Urinary bladder (tissue), 4 donors: ENCODE measurements around the gene AQP12A. TPM values are rescaled to one million over a fixed set of nuclear protein-coding genes. Genes with fewer than 3 reads are reported as not detected.
"Not testable (repeated sequence)": the region's sequence is repeated elsewhere in the genome, so short reads cannot be mapped to it uniquely, and the experiment has no call there.

ENCODE experiments used
- DNase-seq: peaks from one replicate; pipeline ENCODE4 v3.0.0-alpha.2; 2015; ENCODE audit errors: extremely low spot score
- H3K27ac ChIP-seq: one replicate; pipeline ENCODE4 v1.5.1; 2013; ENCODE audit warnings: low read depth, mild to moderate bottlenecking, moderate library complexity
- H3K36me3 ChIP-seq: one replicate; pipeline ENCODE4 v1.6.1; 2013; ENCODE audit warnings: mild to moderate bottlenecking, moderate library complexity; ENCODE audit not compliant: insufficient read depth
- H3K4me1 ChIP-seq: one replicate; pipeline ENCODE4 v1.6.1; 2013; ENCODE audit warnings: mild to moderate bottlenecking, moderate library complexity; ENCODE audit not compliant: insufficient read depth
- H3K4me3 ChIP-seq: one replicate; pipeline ENCODE4 v1.5.1; 2013; ENCODE audit warnings: low read depth, low read length
- WGBS: extraction: QIAGEN DNeasy Blood & Tissue Kit; methylation state at CpG from one replicate; pipeline ENCODE4 v1.1.7; 2013; 5-methylcytosine and 5-hydroxymethylcytosine counted together
- polyA plus RNA-seq: library from polyadenylated mRNA; stranded (reverse); fragments of 200-250 nt; gene quantifications from one replicate; pipeline ENCODE4 v1.2.3, GENCODE V29; 2013
- total RNA-seq: library from RNA; depleted of rRNA; stranded (reverse); fragments of >200 nt; gene quantifications from one replicate; pipeline ENCODE4 v1.2.3, GENCODE V29; 2014
- donor health status: healthy with polysubstance abuse.
- donor health status: healthy.

Gene AQP12A
- total and polyA plus RNA-seq, 2 donors, result not detected

DNA sequence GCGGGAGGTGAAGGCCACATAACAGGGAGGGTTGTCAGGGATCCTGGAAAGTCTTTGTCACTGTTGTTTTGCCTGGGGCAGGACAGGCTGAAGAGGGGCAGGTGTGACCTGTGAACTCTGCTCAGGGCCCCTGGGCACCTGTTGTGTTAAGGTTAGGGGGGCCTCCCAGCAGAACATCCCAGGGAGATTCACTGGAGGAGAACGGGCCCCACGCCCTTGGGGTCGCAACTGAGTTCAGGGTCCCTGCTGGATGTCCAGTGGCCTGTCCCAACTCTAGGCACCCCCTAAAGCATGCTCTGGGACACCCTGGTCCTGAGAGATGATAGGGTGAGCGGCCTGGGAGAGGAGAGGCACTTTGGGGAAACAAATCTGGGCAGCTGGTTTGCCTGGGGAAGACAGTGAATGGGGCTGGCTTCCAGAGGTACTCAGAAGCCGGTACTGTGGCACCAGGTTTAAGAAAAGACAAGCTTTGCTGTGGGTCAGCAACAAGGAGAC is 43.5 kb upstream of the AQP12A start:
- DNase-seq, result no peak

DNA sequence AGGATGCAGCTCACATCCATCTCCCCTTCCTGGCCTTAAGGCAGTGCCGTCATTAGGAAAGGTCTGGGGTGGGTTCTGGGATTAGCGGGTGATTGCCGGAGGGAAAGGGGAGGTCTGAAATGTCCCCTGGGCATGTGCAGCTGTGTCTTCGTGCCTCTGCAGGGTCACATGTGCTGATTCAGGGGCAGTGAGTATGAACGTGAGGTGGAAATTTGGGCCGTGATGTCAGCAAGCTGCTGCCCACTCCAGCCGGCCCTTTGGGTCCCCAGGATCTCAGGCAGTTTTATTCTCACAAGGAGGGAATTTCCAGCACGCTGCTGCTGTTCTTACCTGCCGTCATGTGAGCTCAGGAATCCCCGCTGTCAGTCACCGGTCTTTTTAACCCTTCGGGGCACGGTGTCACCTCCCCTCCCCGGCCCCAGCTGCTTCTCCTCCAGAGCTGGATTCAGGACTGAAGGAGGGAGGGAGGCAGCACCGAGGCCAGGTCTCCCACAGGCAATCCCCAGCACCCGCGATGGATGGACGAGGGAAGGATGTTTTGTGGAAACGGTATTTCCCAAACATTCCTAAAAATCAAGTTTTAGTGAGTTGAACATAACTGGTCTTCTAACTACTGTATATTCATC is 42.9 kb upstream of the AQP12A start:
- 27% methylated on average over 19 of the region's 19 CpGs for WGBS
- DNase-seq, result no peak

More for the DNA sequence above, 43.5 kb upstream of the AQP12A start:
- no peaks in the 10 kb centered on the region for H3K4me1 ChIP-seq
- 82% methylated on average over 6 of the region's 6 CpGs for WGBS
- H3K36me3 ChIP-seq, result no peaks in the 10 kb centered on the region
- no peak overlapping the region for H3K4me3 ChIP-seq
- H3K27ac ChIP-seq, result no peak overlapping the region

DNA sequence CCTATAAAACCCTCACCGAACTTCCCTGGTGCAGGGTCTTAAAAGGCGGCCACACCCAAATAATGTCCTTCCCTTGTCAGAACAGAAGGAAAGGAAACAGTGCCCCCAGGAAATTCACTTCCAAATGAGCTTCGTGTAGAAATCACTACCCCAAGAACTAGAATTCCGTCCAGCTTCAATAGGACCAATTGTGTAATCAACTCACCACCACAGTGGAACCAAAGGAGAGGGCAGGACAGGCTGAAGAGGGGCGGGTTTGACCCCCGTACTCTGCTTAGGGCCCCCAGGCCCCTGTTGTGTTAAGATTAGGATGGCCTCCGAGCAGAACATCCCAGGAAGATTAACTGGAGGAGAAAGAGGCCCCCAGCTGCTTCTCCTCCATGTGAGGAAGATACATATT is 42.3 kb upstream of the AQP12A start:
- WGBS, result 51% methylated on average over 7 of the region's 7 CpGs
- H3K36me3 ChIP-seq, result no peaks in the 10 kb centered on the region
- no peaks in the 10 kb centered on the region for H3K4me1 ChIP-seq
- no peak for DNase-seq
- no peak overlapping the region for H3K27ac ChIP-seq
- no peak overlapping the region for H3K4me3 ChIP-seq

More for the DNA sequence above, 42.9 kb upstream of the AQP12A start:
- Histone ChIP-seq H3K4me3 (no peak overlapping the region), H3K36me3 (no peaks in the 10 kb centered on the region), H3K27ac (no peak overlapping the region), H3K4me1 (no peaks in the 10 kb centered on the region)

DNA sequence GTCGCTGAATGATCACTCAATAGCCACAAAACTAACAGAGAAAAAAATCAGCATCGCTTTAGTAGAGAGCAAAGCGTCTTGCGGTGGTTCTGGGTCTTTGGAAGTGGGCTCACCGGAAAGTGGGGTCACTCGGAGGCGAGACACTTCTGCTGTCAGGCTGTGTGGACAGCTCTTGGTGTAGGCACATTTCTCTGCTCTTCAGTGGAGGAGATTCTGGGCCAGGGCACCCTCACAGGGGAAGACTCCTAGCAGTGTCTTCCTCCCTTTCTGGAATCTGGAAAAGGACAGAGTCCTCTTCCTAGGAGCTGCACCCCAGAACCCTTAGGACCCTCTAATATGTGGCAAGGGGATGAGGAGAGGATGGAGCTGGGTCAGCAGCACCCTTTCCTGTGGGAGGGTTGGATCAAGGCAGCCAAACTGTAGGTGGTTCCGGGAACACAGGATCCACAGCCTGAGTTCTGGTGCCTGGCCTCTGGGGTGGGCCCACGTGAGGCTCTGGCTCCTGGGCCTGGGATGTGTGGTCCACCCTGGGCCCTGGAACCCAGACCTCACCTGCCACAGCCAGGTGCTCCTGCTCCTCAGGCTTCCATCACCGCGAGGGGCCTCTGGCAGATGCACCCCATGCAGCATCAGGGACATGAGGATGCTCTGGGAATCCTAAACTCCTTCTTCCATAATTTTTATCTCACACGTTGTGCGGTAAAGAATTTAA is 41.3 kb upstream of the AQP12A start:
- Histone ChIP-seq H3K4me3 (no peak overlapping the region), H3K36me3 (no peaks in the 10 kb centered on the region), H3K27ac (no peak overlapping the region), H3K4me1 (no peaks in the 10 kb centered on the region)
- no peak for DNase-seq
- 91% methylated on average over 13 of the region's 13 CpGs for WGBS

DNA sequence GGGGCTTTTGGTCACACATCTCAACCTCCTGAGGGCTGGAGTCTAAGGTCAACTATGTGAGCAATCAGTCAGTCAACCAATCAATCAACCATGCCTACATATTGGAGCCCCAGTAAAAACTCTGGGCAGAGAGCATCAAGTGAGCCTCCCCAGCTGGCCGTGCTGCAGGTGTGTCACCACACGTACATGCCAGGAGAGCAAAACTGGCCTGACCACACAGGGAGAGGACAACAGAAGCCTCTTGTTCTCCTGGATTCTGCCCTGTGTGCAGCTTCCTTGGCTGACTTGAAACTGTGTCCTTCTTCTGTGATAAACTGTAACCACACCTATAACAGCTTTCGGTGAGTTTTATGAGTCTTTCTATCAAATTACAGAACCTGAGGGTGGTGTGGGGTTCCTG is 40.5 kb upstream of the AQP12A start:
- no peaks in the 10 kb centered on the region for H3K4me1 ChIP-seq
- H3K4me3 ChIP-seq, result no peak overlapping the region
- H3K27ac ChIP-seq, result no peak overlapping the region
- H3K36me3 ChIP-seq, result no peaks in the 10 kb centered on the region
- DNase-seq, result no peak
- 83% methylated on average over 3 of the region's 3 CpGs for WGBS

DNA sequence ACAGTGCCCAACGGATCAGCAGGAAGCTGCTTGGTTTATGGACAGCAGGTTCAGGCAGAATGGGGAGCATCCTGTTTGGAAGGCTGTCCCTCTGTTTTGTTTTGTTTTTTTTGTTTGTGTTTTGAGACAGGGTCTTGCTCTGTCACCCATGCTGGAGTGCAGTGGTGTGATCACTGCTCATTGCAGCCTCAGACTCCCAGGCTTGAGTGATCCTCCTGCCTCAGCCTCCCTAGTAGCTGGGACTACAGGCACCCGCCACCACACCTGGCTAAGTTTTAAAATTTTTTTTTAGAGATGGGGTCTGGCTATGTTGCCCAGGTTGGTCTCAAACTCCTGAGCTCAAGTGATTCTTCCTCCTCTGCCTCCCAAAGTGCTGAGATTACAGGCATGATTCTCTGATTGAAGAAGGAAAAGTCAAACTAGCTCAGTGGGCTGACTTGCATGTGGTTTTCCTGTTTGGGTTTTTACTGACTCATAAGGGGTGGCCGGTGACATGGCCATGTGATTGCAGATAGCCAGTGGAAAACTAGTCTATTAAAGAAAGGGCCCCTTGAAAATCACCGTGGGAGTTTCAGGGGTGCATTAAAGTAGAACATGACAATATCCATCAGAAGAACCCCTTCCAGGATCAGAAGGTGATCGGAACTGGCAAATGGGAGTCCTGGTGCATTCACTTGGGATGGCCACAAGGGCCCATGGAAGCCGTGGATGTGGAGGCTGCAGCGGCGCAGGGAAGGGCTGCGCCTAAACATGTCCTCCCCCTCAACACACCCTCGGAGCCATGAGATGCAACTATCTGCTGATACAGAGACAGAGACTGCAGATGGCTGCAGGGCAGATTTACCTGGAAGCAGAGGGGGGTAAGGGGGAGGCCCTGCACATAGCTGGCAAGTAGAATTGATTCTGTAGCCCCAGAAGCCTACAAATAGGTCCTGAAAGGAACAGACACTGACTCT is 35.5 kb upstream of the AQP12A start:
- Histone ChIP-seq H3K27ac (no peak overlapping the region), H3K4me3 (no peak overlapping the region), H3K36me3 (no peaks in the 10 kb centered on the region), H3K4me1 (no peaks in the 10 kb centered on the region)
- no peak for DNase-seq
- whole genome bisulfite sequencing, result 68% methylated on average over 10 of the region's 10 CpGs

DNA sequence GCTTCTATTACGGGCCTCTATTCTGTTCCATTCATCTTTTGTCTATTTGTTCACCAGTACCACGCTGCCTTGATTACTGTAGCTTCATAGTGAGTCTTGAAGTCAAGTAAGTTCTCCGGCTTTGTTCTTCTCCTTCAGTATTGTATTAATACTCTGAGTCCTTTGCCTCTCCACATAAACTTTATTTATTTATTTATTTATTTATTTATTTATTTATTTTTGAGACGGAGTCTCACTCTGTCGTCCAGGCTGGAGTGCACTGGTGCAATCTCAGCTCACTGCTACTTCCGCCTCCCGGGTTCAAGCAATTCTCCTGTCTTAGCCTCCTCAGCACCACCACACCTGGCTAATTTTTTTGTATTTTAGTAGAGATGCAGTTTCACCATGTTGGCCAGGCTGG is 31.8 kb upstream of the AQP12A start:
- not testable (repeated sequence) for H3K4me1 ChIP-seq, DNase-seq, H3K36me3 ChIP-seq, H3K4me3 ChIP-seq, H3K27ac ChIP-seq
- whole genome bisulfite sequencing, result 95% methylated on average over 7 of the region's 7 CpGs

DNA sequence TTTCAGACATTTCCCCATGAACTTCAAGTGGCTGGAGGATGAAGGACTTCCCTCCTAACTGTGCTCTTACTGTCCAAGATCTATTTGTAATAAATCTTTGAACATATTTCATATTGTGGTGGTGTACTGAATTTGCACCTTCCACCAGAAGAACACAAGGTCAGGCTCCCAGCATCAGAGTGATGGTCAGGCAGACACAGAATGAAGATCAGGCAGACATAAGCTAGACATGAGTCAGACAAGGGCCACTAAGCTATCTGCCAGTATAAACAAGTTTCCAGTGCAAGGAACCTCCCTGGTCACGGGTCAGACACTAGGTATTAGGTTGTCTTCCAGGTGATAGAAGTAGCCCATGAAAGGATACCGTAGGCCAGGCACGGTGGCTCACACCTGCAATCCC is 29.0 kb upstream of the AQP12A start:
- Histone ChIP-seq H3K27ac (no peak overlapping the region), H3K36me3 (no peaks in the 10 kb centered on the region), H3K4me1 (no peaks in the 10 kb centered on the region), H3K4me3 (no peak overlapping the region)
- 78% methylated on average over 3 of the region's 3 CpGs for WGBS
- DNase-seq, result no peak

DNA sequence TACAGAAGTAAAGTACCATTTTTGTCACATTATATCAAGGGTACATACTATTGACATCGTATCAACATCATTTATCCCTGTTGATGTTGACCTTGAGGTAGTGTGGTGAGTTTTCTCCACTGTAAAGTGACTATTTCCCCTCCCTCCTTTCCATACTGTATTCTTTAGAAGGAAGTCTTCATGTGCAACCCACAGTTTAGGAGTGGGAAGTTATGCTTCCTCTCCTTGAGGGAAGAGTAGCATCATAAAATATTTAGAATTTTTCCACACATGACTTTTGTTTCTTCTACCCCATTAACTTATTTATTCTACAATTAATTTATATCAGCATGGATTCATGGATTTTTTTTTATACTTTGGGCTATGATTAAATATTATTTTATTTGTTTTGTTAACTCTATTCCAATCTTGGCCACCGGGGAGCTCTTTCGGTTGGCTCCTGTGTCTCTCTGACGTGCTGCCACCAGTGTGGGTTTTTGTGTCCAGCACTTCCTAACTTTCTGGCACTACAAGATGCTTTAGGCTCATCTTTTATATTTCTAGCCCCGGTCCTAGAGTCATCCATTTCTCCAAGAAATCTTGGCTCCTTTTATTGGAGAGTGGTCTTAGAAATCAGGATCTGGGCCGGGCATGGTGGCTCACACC is 28.0 kb upstream of the AQP12A start:
- WGBS, result 77% methylated on average over 6 of the region's 6 CpGs
- no peak for DNase-seq

DNA sequence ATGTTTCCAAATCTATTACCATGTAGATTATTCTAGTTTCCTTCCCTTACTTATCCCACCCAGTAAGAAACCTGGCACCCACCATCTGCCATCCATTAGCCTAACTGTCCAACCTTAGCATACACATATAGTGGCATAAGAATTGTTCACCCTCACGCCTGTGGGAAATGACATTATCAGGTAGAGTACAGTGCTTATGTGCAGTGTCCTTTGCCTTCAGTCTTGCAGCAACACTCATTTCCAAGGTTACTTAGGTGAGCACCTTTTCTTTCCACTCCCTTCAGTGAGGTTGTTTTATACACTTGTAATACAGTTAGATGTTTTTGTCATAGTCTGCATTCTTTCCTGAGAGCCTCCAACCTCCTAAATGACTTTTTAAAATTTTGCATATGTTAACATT is 27.0 kb upstream of the AQP12A start:
- 85% methylated on average over 1 of the region's 1 CpG for WGBS
- DNase-seq, result no peak
- no peak overlapping the region for H3K27ac ChIP-seq

More for the DNA sequence above, 28.0 kb upstream of the AQP12A start:
- Histone ChIP-seq H3K36me3 (no peaks in the 10 kb centered on the region), H3K4me1 (no peaks in the 10 kb centered on the region), H3K4me3 (no peak overlapping the region), H3K27ac (no peak overlapping the region)

DNA sequence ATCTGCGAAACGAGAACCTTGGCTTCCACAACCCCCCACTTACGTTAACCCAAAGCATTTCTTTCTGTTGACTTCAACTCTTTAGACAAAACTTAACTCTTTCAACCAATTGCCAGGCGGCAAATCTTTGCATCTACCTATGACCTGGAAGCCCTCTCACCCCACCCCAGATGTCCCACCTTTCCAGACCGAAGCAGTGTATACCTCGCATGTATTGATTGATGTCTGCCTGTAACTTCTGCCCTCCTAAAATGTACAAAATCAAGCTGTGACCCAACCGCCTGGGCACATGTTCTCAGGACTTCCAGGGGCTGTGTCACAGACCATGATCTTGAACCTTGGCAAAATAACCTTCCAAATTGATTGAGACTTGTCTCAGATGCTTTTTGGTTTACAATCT is 21.3 kb upstream of the AQP12A start:
- no peaks in the 10 kb centered on the region for H3K4me1 ChIP-seq
- DNase-seq, result no peak
- no peaks in the 10 kb centered on the region for H3K36me3 ChIP-seq
- no peak overlapping the region for H3K27ac ChIP-seq
- H3K4me3 ChIP-seq, result no peak overlapping the region
- 71% methylated on average over 7 of the region's 7 CpGs for WGBS

More for the DNA sequence above, 27.0 kb upstream of the AQP12A start:
- Histone ChIP-seq H3K36me3 (no peaks in the 10 kb centered on the region), H3K4me1 (no peaks in the 10 kb centered on the region), H3K4me3 (no peak overlapping the region)

DNA sequence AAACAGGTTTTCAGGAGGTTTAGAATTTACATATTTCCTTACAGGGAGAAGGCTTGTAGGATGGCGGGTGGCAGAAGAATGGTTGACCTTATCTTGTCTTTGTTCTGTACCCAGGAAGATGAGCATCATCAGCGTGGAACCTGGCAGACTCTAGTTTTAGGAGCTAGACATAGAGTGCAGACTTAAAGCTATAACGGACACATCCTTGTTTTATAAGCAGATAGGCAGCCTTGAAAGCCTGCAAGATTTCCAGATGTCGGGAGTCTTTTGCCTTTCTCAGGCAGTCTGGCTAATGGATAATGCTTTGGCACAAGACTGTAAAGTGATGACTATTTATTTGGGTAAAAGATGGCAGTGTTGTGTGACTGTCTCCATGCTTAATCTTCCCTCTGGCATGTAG is 20.7 kb upstream of the AQP12A start:
- Histone ChIP-seq H3K36me3 (no peaks in the 10 kb centered on the region), H3K4me3 (no peak overlapping the region), H3K4me1 (no peaks in the 10 kb centered on the region), H3K27ac (no peak overlapping the region)
- WGBS, result 36% methylated on average over 4 of the region's 4 CpGs
- no peak for DNase-seq

DNA sequence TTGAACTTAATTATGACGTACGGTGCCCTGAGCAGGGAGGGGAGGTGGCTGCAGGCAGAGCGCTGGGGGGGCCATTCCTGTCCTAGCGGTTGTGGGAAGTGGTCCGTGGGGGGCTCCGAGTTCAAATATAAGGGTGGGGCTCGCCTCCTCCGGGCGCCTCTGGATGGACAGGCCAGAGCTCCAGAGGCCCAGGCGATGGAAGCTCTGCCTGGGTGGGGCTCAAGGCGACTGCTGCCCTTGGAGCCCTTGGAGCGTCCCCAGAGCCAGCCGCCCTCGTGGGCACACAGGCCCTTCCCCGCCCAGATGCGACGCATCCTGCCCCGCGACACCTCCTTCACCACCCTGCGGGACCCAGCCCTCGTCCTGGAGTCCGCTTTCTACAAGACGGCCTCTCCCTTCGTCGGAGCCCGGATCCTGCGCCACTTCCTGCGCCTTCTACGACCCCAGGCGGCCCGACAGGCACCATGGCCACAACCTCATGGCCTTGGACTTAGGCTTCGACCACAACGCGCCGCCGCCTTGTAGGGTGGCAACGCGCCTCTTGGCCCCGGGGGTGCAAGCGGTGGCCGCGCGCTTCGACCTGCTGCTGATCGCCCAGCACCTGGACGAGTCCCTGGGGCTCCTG is 19.5 kb upstream of the AQP12A start:
- no peak for DNase-seq
- Histone ChIP-seq H3K4me3 (no peak overlapping the region), H3K27ac (no peak overlapping the region), H3K4me1 (no peaks in the 10 kb centered on the region), H3K36me3 (no peaks in the 10 kb centered on the region)
- 48% methylated on average over 46 of the region's 46 CpGs for WGBS
